GM18861 (cell line): ENCODE results near the gene DSE.
"Not testable (repeated sequence)": the region's sequence is repeated elsewhere in the genome, so short reads cannot be mapped to it uniquely, and the experiment has no call there.

Experiments used
- ATAC-seq: cut with Tn5 transposase; IDR thresholded peaks from one replicate; pipeline ENCODE4 v1.9.1; 2021; ENCODE audit not compliant: unreplicated experiment

Gene DSE

DNA sequence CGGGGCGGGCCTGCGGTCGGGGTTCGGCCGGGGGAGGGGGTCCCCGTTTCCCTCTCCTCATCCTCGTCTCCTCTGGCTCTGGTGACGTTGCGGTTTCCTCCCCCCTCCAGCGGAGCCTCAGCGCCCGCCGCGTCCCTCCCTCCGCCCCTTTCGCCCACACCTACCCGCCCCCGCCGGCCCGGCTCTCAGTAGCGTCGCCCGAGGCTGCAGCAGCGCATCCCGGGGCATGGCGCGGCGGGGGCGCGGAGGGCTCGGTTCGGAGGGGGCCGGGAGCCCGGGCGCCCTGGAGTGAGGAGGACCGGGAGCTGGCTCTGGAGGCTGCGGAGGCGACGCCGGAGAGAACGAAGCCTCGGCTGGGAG is at the start of gene DSE:
DSE (plus strand) TSS at position 188 of the 360 bp plus-strand sequence. CDS start 28,304 bp downstream, outside the sequence.
- peak; percentile 41 for ATAC-seq

DNA sequence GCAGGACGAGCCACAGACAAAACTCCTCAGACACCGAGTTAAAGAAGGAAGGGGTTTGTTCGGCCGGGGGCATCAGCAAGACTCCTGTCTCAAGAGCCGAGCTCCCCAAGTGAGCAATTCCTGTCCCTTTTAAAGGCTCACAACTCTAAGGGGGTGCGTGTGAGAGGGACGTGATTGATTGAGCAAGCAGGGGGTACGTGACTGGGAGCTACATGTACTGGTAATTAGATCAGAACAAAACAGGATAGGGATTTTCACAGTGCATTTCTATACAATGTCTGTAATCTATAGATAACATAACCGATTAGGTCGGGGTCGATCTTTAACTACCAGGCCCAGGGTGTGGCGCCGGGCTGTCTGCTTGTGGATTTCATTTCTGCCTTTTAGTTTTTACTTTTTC is 48.8 kb upstream of the DSE start:
- ATAC-seq: not testable (repeated sequence)

DNA sequence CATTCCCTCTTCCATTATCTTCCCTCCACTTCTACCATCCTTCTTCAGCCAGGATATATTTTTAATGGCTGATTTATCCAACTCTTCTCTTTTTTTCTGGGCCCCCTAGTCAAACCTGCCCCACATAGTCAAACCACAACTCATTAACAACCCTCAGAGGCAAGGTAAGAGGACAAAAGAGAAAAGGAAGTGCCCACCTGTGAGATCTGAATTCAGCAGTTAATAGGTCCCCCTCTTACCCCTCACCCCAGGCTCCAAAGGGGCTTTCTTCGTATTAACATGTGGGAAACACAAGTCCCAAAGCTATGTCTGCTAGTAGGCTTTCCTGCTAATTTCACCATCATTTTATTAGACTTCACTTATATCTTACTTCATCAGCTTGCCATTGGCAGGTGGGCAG is 46.9 kb upstream of the DSE start:
- ATAC-seq: no peak

- ATAC-seq: not testable (repeated sequence)
Observed at GRCh38 chr6:116325634-116326132, 45.1 kb upstream of the DSE start.

- no peak for ATAC-seq
Observed at GRCh38 chr6:116326181-116326671, 44.5 kb upstream of the DSE start.

DNA sequence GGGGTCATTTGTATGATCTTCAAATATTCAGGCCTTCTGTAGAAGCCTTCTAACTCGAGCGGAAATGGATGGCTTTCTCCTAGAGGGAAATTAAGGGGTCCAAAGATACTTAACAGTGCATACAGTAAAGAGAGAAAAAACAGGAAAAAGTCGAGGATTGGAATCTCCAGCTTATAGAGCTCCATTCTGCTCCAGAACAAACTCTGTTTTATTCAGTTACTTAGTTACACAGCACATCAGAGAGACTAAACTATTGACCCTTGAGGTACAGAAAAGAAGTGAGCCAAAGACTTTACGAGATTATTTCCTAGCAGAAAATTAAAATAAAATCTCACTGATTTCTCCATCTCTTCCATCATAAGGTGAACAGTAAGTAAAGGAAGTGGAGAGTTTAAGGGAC is 43.8 kb upstream of the DSE start:
- ATAC-seq: no peak

DNA sequence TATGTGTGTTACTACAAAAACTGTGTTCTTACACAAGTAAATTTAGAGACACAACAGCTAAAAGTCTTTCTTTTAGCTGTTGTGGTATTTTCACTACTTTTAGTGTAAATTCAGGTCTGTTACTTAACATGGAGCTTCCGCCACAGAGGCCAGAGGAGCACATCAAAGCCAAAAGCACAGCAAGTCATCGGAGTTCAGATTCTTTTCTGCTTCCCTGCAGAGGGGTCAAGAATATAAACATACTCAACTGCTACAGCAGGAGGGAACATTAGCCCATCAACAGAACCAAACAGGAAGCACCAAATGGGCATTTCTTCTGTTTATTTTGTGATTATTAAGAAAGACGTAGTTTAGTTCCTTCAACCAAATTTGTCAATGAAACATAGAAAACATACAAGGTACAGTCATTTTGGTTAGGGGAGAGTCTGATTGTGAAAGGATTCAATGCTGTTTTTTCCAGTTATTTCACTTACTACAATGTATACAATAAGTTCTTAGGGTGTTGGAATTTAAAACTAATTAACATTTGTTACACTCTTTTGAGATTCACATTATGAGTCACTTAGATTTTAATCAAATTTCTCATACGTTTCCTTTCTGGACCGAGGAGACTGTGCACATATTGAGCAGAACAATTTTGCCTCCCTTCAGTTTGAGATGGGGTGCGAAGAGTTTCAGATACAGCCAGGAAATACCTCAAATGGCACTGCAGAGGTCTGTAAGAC is 42.8 kb upstream of the DSE start:
- no peak for ATAC-seq

DNA sequence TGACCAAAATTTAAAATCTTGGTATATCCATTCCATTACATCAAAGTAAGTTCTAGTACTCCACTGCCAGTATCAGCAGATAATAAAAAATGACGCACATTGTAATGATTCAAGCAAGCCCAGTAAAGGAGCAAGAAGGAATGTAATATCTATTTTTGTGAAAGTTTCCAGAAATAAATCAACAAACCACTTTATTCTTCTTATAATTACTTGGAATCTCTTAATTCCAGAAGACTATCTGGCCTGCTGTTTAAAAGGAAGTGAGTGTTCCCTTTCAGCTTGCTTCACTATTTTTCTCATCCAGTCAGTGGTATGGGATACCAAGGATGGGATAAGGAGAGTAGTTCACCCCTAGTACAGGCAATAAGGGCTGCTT is 42.2 kb upstream of the DSE start:
- ATAC-seq: no peak

- ATAC-seq: no peak
Observed at GRCh38 chr6:116329156-116329555, 41.6 kb upstream of the DSE start.

DNA sequence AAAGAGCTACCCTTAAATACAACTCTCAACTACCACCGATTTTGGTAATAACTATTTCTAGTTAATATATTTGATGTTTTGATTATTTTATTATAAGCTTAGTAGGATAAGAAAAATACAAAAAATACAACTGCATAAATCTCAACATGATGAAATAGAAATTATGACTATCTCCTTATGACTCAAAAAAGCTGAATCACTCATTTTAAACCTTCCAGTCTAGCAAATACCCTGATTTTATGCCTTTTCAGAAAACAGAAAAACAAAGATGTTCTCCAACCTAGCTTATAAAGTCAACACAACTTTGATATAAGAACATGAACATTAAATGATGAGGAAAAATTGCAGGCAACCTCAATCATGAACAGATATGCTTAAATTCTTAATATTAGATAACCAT is 40.2 kb upstream of the DSE start:
- ATAC-seq: no peak

- ATAC-seq: no peak
Observed at GRCh38 chr6:116332096-116332495, 38.7 kb upstream of the DSE start.

DNA sequence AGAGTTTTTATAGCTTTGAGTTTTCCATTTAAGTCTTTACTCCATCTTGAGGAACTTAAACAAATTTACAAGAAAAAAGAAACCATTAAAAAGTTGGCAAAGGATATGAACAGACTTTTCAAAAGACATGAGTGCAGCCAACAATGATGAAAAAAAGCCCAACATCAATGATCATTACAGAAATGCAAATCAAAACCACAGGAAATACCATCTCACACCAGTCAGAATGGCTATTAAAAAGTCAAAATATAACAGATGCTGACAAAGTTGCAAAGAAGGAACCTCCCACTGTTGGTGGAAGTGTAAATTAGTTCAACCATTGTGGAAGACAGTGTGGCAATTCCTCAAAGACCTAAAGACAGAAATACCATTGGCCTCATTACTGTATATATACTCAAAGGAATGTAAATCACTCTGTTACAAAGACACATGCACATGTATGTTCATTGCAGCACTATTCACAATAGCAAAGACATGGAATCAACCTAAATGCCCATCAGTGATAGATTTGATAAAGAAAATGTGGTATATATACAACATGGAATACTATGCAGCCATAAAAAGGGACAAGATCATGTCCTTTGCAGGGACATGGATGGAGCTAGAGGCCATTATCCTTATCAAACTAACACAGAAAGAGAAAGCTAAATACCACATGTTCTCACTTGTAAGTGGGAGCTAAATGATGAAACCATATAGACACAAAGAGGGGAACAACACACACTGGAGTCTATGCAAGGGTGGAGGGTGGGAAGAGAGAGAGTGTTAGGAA is 35.9 kb upstream of the DSE start:
- ATAC-seq: not testable (repeated sequence)

DNA sequence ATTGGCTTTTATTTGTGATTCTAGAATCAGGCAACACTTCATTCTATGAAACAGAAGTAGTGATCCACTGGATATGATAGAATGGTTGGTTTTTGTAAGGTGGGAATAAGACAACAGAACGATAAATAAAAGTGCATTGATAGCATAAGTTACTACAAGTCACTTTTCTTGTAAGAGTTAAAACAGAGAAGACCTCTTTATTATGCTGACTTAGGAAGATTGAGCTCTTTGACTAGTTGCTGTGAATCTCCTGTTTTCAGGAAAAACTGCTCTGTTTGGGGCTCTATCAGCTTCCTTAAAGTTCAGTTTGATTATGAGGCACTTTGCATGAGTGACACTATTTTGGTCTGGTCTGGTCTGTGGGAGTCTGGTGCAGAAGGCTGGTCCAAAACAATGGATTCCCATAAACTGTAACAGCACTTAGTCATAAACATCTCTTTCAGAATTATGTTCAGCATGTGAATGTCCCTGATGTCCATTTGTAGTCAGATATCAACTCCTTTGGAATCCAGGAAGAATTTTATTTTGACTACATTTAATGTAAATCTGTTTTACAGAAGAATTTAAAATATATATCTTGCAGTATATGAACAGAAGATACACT is 35.0 kb upstream of the DSE start:
- no peak for ATAC-seq

GRCh38 chr6:116338943-116339342 is 31.8 kb upstream of the DSE start:
- no peak for ATAC-seq

DNA sequence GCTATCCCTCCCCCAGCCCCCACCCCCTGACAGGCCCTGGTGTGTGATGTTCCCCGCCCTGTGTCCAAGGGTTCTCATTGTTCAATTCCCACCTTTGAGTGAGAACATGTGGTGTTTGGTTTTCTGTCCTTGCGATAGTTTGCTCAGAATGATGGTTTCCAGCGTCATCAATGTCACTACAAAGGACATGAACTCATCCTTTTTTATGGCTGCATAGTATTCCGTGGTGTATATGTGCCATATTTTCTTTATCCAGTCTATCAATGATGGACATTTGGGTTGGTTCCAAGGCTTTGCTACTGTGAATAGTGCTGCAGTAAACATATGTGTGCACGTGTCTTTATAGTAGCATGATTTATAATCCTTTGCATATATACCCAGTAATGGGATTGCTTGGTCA is 30.1 kb upstream of the DSE start:
- ATAC-seq: not testable (repeated sequence)

GRCh38 chr6:116349216-116349615 is 21.5 kb upstream of the DSE start:
- no peak for ATAC-seq

- ATAC-seq: no peak
Observed at GRCh38 chr6:116351101-116351500, 19.6 kb upstream of the DSE start.

DNA sequence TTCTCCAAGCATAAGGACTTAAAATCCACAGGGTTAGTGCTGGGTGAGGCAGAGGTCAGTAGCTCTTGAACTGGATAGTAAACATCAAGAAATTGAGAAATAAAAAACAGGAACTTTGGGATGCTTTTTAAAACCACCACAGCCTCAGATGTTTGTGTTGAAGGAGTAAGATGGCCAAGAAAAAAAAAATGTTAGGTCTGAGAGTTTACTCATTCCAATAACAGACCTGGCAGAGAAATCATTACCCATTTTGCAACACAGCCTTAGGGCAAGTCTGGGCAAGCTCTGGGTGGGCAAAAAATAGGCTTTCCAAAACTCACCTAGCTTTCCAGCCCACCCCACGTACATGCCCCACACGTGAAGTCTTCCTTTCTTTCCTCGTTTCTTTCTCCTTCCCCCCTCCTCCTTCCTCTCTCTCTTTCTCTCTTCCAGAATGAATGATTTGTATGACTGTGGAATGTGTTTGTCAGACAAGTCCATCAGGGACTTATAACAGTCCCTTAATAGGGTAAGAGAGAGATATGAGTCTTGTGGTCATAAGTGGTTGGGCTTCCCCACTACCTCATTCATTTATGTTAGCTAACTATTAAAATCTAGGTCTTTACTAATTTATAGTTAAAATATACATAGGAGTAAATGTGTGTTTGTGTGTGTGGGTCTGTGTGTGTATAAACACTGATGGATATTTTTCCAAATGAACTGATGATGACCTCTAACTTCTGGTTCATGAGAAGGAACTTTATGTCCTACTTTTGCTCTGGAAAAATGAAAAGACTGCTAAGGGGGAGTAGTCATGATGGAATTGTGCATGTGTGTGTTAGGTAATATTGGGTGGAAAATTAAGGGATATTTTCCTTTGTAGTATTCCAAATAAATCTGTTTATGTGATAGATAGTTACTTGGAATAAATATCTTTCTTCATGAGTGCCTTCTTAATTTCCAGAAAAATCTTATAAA is 18.0 kb upstream of the DSE start:
- ATAC-seq: peak; percentile 69

DNA sequence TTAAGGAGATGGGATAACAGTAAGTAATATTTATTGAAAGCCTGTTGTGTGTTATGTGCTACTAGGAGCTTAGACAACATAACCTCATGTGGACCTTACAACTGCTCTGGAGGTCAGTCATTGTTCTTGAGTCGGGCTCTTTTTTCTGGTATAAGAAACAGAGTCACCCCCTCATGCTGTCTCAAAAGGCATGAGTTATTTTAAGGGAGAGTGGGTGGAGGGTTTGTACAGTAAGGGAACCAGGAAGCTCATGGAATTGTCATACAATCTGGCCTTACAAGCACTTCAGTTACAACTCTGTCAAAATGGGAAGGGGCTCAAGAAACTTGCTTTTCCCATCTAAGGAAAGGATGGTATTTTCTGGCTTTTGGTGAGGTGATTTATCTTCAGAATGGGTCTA is 16.5 kb upstream of the DSE start:
- no peak for ATAC-seq

DNA sequence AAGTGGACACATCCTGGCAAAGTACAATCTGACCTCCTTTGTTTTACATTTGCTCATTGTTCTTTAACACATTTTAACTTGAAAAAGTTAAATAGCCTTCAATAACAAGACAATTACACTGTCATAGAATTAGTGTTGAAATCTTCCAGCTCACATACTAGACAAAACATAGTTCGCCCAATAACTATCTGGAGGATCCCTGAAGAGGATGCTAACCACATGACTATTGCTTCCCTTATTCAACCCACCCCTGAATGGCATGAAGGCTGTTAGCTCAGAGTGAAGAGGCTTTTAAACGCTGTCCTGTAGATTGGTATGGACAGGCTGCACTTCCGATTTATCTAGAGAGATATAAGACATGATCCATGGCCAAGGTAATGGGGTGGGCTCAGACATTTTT is 15.0 kb upstream of the DSE start:
- no peak for ATAC-seq

GRCh38 chr6:116359131-116359530 is 11.6 kb upstream of the DSE start:
- ATAC-seq: no peak
